Spinal cord (tissue), 10 donors: ENCODE data around the gene RETSAT. TPM values are rescaled to one million over a fixed set of nuclear protein-coding genes. Genes with fewer than 3 reads are reported as not detected.
"Not testable (repeated sequence)": the region's sequence is repeated elsewhere in the genome, so short reads cannot be mapped to it uniquely, and the experiment has no call there.

Experiments
- DNase-seq, 6 donors: peaks; one replicate each; pipeline versions ENCODE4 v3.0.0 to v3.0.0-alpha.2; 2013 to 2015; ENCODE audit warnings: low spot score in 6 of 6, low read depth in 4 of 6
- H3K27ac ChIP-seq: one replicate; pipeline ENCODE4 v1.5.1; 2013; ENCODE audit warnings: low read depth, low read length, control low read depth
- H3K27me3 ChIP-seq: one replicate; pipeline ENCODE4 v1.6.1; 2013; ENCODE audit warnings: low read length; ENCODE audit not compliant: control insufficient read depth, insufficient read depth
- H3K36me3 ChIP-seq: one replicate; pipeline ENCODE4 v1.6.1; 2013; ENCODE audit warnings: low read length; ENCODE audit not compliant: control insufficient read depth, insufficient read depth
- H3K4me1 ChIP-seq: one replicate; pipeline ENCODE4 v1.6.1; 2013; ENCODE audit warnings: low read length; ENCODE audit not compliant: control insufficient read depth, insufficient read depth
- H3K4me3 ChIP-seq: one replicate; pipeline ENCODE4 v1.5.1; 2013; ENCODE audit warnings: low read depth, low read length, control low read depth
- H3K9me3 ChIP-seq: one replicate; pipeline ENCODE4 v1.6.1; 2013; ENCODE audit warnings: low read length; ENCODE audit not compliant: control insufficient read depth, insufficient read depth
- WGBS: methylation state at CpG from one replicate; pipeline ENCODE4 v1.1.5; 2013; ENCODE audit warnings: missing lambda C conversion rate; ENCODE audit not compliant: insufficient coverage; 5-methylcytosine and 5-hydroxymethylcytosine counted together
- polyA plus RNA-seq, 2 donors: library from polyadenylated mRNA; unstranded; fragments of 120-200 nt; gene quantifications; one replicate each; pipeline ENCODE4 v1.2.1, GENCODE V29; 2013; ENCODE audit not compliant: insufficient read length in 2 of 2
- total RNA-seq, 2 donors: library from RNA; depleted of rRNA in 1 of 2; stranded (reverse); fragments of 120-200 nt in 1 of 2; fragments of >200 nt in 1 of 2; gene quantifications; one replicate each; pipeline versions ENCODE4 v1.2.3 to v1.2.4, GENCODE V29; 2013 to 2014
- donor health status: healthy.

Gene RETSAT
- total and polyA plus RNA-seq, 4 donors = 30.6 to 36.4 (median 31.9) TPM

GRCh38 chr2:85383850-85384249, 29.5 kb upstream of the RETSAT start:
- no peaks in the 10 kb centered on the region for H3K4me1 ChIP-seq
- DNase-seq = no peak
- 90% methylated on average over 4 of the region's 4 CpGs for WGBS
- H3K27me3 ChIP-seq = no peaks in the 10 kb centered on the region
- H3K9me3 ChIP-seq = no peaks in the 10 kb centered on the region
- H3K36me3 ChIP-seq = peaks cover 32% of the 10 kb centered on the region
- H3K4me3 ChIP-seq = no peak overlapping the region
- H3K27ac ChIP-seq = no peak overlapping the region

GRCh38 chr2:85383151-85383550, 28.8 kb upstream of the RETSAT start:
- H3K9me3 ChIP-seq, H3K27me3 ChIP-seq, H3K4me3 ChIP-seq, H3K27ac ChIP-seq, DNase-seq, H3K4me1 ChIP-seq: not testable (repeated sequence)
- WGBS = no CpG with 5 or more reads among the region's 5 CpGs
- H3K36me3 ChIP-seq = peaks cover 32% of the 10 kb centered on the region

GRCh38 chr2:85380048-85380447, 25.7 kb upstream of the RETSAT start:
- no peaks in the 10 kb centered on the region for H3K4me1 ChIP-seq
- H3K27ac ChIP-seq = no peak overlapping the region
- peaks cover 36% of the 10 kb centered on the region for H3K36me3 ChIP-seq
- H3K27me3 ChIP-seq = no peaks in the 10 kb centered on the region
- H3K4me3 ChIP-seq = no peak overlapping the region
- DNase-seq = no peak
- 89% methylated on average over 1 of the region's 1 CpG for WGBS
- no peaks in the 10 kb centered on the region for H3K9me3 ChIP-seq

GRCh38 chr2:85378257-85378656, 23.9 kb upstream of the RETSAT start:
- no peaks in the 10 kb centered on the region for H3K27me3 ChIP-seq
- WGBS = no CpG with 5 or more reads among the region's 5 CpGs
- no peak overlapping the region for H3K4me3 ChIP-seq
- no peaks in the 10 kb centered on the region for H3K4me1 ChIP-seq
- H3K36me3 ChIP-seq = peaks cover 34% of the 10 kb centered on the region
- no peak for DNase-seq
- no peaks in the 10 kb centered on the region for H3K9me3 ChIP-seq
- H3K27ac ChIP-seq = no peak overlapping the region

- peaks cover 32% of the 10 kb centered on the region for H3K36me3 ChIP-seq
- no peak overlapping the region for H3K4me3 ChIP-seq
- 92% methylated on average over 11 of the region's 11 CpGs for WGBS
- DNase-seq = no peak
- no peaks in the 10 kb centered on the region for H3K9me3 ChIP-seq
- no peaks in the 10 kb centered on the region for H3K27me3 ChIP-seq
- H3K4me1 ChIP-seq = no peaks in the 10 kb centered on the region
- H3K27ac ChIP-seq = no peak overlapping the region
Measured at GRCh38 chr2:85377083-85377482, 22.8 kb upstream of the RETSAT start.

- Histone ChIP-seq H3K27me3 (no peaks in the 10 kb centered on the region), H3K36me3 (peaks cover 31% of the 10 kb centered on the region), H3K9me3 (no peaks in the 10 kb centered on the region), H3K4me1 (no peaks in the 10 kb centered on the region), H3K27ac (no peak overlapping the region), H3K4me3 (no peak overlapping the region)
- DNase-seq = no peak
- WGBS = 93% methylated on average over 4 of the region's 5 CpGs
Measured at GRCh38 chr2:85376291-85377065, 22.1 kb upstream of the RETSAT start.

- DNase-seq = no peak
- Histone ChIP-seq H3K4me1 (no peaks in the 10 kb centered on the region), H3K27ac (no peak overlapping the region), H3K4me3 (no peak overlapping the region), H3K9me3 (no peaks in the 10 kb centered on the region), H3K27me3 (no peaks in the 10 kb centered on the region), H3K36me3 (peaks cover 25% of the 10 kb centered on the region)
- WGBS = 97% methylated on average over 11 of the region's 11 CpGs
Measured at GRCh38 chr2:85371045-85371444, 16.7 kb upstream of the RETSAT start.

- Histone ChIP-seq H3K36me3 (peaks cover 27% of the 10 kb centered on the region), H3K27ac (no peak overlapping the region), H3K4me3 (no peak overlapping the region), H3K4me1 (no peaks in the 10 kb centered on the region), H3K9me3 (no peaks in the 10 kb centered on the region), H3K27me3 (no peaks in the 10 kb centered on the region)
- 58% methylated on average over 2 of the region's 5 CpGs for WGBS
- no peak for DNase-seq
Measured at GRCh38 chr2:85369500-85369899, 15.2 kb upstream of the RETSAT start.

- Histone ChIP-seq H3K36me3 (peaks cover 30% of the 10 kb centered on the region), H3K4me3 (no peak overlapping the region), H3K27me3 (no peaks in the 10 kb centered on the region), H3K27ac (no peak overlapping the region), H3K4me1 (no peaks in the 10 kb centered on the region), H3K9me3 (no peaks in the 10 kb centered on the region)
- DNase-seq = no peak
Measured at GRCh38 chr2:85368921-85369320, 14.6 kb upstream of the RETSAT start.

GRCh38 chr2:85367180-85367579, 12.9 kb upstream of the RETSAT start:
- Histone ChIP-seq H3K9me3 (no peaks in the 10 kb centered on the region), H3K4me1 (no peaks in the 10 kb centered on the region), H3K27me3 (no peaks in the 10 kb centered on the region), H3K36me3 (peaks cover 29% of the 10 kb centered on the region), H3K27ac (no peak overlapping the region), H3K4me3 (no peak overlapping the region)
- no peak for DNase-seq
- WGBS = 84% methylated on average over 3 of the region's 5 CpGs
